ENCODE data around the gene SDF2L1. TPM values are rescaled to one million over a fixed set of nuclear protein-coding genes. Genes with fewer than 3 reads are reported as not detected.

The SDF2L1 gene
- total RNA-seq, 2 experiments from 2014 or later = 60.5 to 66.8 TPM

GRCh38 chr22:21652010-21652546 lies 10.0 kb downstream of the SDF2L1 start:
- Histone ChIP-seq H3K4me2 (ENCODE audit: low read length) (peak overlapping the region; percentile 97), H4K20me1 (ENCODE audit: insufficient read depth, low read length) (no peaks in the 10 kb centered on the region), H2AFZ (ENCODE audit: low read length) (peak overlapping the region; percentile 97), H3K9me2 (ENCODE audit: insufficient read depth, low read length) (no peaks in the 10 kb centered on the region), H3K9me3 (ENCODE audit: low read length) (no peaks in the 10 kb centered on the region), H3K4me3 (ENCODE audit: low read depth, low read length, poor library complexity, severe bottlenecking) (peak overlapping the region; percentile 76), H3K79me2 (ENCODE audit: insufficient read depth, low read depth, low read length) (no peaks in the 10 kb centered on the region), H3K36me3 (ENCODE audit: insufficient read depth, low read length) (peaks cover 34% of the 10 kb centered on the region), H3K27ac (ENCODE audit: low read depth, low read length, poor library complexity, severe bottlenecking) (peak overlapping the region; percentile 68), H3K4me1 (ENCODE audit: insufficient read depth, low read length, poor library complexity, severe bottlenecking) (peaks cover 32% of the 10 kb centered on the region)
- no TSS peak for BruUV-seq (replicated peaks)
- intact Hi-C loops (cut with micrococcal nuclease; ENCODE audit: unreplicated experiment) = no loop called here
- CTCF ChIA-PET (ENCODE audit: unreplicated experiment) = interaction anchor here (0.6 to 1.0 kb wide), 2 partner anchors 11 to 380 kb away, joined by 3 to 4 read pairs; no protein-coding TSS in a partner anchor
- no peak for TF ChIP-seq EZH2phosphoT487 (IDR thresholded peaks at IDR 0.05; ENCODE audit: borderline replicate concordance, low read depth, low read length)
- TF ChIP-seq, protein P1, sequence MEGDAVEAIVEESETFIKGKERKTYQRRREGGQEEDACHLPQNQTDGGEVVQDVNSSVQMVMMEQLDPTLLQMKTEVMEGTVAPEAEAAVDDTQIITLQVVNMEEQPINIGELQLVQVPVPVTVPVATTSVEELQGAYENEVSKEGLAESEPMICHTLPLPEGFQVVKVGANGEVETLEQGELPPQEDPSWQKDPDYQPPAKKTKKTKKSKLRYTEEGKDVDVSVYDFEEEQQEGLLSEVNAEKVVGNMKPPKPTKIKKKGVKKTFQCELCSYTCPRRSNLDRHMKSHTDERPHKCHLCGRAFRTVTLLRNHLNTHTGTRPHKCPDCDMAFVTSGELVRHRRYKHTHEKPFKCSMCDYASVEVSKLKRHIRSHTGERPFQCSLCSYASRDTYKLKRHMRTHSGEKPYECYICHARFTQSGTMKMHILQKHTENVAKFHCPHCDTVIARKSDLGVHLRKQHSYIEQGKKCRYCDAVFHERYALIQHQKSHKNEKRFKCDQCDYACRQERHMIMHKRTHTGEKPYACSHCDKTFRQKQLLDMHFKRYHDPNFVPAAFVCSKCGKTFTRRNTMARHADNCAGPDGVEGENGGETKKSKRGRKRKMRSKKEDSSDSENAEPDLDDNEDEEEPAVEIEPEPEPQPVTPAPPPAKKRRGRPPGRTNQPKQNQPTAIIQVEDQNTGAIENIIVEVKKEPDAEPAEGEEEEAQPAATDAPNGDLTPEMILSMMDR (conservative IDR thresholded peaks at IDR 0.05; ENCODE audit: low read length) = no peak
- DNase-seq (ENCODE audit: low spot score) = peak; percentile 94
- POLR2A ChIA-PET = interaction anchor here (1.3 to 2.5 kb wide), 3 partner anchors 10 to 74 kb away, joined by 3 to 7 read pairs (median 5); partner anchors contain the start of genes PPIL2 and SDF2L1

DNA sequence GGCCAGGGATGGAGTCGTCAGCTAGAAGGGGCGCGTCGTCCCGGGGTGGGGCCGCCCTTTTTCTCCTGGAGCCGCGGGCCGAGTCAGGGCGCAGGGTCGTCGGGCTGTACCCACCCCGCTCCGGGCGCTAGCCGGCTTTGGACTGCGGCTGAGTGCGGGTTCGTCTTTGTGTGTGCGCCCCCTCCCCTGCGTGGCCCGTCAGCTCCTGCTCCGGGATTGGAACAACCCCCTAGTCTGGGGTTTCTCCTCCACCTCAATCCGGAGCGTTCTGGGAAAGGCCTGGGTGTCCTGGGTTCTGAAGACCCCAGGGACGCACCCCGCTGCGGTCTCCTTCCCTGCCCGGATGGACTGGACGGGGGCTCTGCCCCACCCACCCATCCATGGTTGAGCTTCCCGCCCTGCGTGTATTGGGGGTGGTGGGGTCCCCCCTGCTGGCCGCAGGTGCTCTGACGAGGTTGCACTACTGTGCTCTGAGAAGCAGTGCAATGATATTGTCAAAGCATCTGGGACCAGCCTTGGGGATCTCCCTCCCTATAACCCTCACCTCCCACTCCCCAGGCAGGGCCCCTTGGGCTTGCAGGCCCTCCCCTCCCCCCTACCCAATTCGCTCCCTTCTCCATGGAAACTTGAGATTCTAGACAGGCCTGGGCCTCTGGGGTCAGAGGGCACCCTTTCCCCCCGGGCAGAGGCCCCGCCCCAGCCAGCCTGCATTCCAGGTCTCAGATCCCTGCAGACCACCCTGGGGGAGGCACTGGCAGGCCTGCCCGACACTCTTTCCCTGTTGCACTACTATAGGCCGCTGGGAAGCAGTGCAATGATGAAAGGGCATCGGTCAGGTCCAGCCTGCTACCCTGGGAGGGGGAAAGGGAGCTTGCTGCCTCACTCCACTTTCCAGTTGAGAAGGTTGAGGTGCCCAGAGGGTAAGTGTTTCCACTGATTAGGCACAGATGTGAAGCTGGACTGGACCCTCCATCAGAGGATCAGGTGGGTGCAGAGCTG lies 10.7 kb downstream of the SDF2L1 start:
- Histone ChIP-seq H3K4me1 (ENCODE audit: insufficient read depth, low read length, poor library complexity, severe bottlenecking) (peaks cover 39% of the 10 kb centered on the region), H3K4me3 (ENCODE audit: low read depth, low read length, poor library complexity, severe bottlenecking) (peak overlapping the region; percentile 76), H3K79me2 (ENCODE audit: insufficient read depth, low read depth, low read length) (no peaks in the 10 kb centered on the region), H3K9me3 (ENCODE audit: low read length) (no peaks in the 10 kb centered on the region), H3K36me3 (ENCODE audit: insufficient read depth, low read length) (peaks cover 30% of the 10 kb centered on the region), H3K4me2 (ENCODE audit: low read length) (peak overlapping the region; percentile 97), H4K20me1 (ENCODE audit: insufficient read depth, low read length) (no peaks in the 10 kb centered on the region), H2AFZ (ENCODE audit: low read length) (peak overlapping the region; percentile 97), H3K9me2 (ENCODE audit: insufficient read depth, low read length) (no peaks in the 10 kb centered on the region), H3K27ac (ENCODE audit: low read depth, low read length, poor library complexity, severe bottlenecking) (peak overlapping the region; percentile 68)
- POLR2A ChIA-PET = interaction anchor here (0.7 to 2.5 kb wide), 4 partner anchors 10 to 1412 kb away, joined by 3 to 7 read pairs (median 4); partner anchors contain the start of genes PPIL2 and SDF2L1
- intact Hi-C loops (cut with micrococcal nuclease; ENCODE audit: unreplicated experiment) = no loop called here
- no TSS peak for BruUV-seq (replicated peaks)
- peak; percentile 40 for DNase-seq (ENCODE audit: low spot score)
- TF ChIP-seq, protein P1 (conservative IDR thresholded peaks at IDR 0.05; ENCODE audit: low read length) = peak; percentile 52
- no peak for TF ChIP-seq EZH2phosphoT487 (IDR thresholded peaks at IDR 0.05; ENCODE audit: borderline replicate concordance, low read depth, low read length)
- CTCF ChIA-PET (ENCODE audit: unreplicated experiment) = interaction anchor here (0.8 to 1.0 kb wide), 2 partner anchors 11 to 13 kb away, joined by 3 to 4 read pairs; partner anchors contain the start of gene PPIL2
